Mucosa of descending colon (tissue), 3 donors: ENCODE measurements around the gene USP13. TPM values are rescaled to one million over a fixed set of nuclear protein-coding genes. Genes with fewer than 3 reads are reported as not detected.

Experiments used
- ATAC-seq: fragments of 200-7000 bp; cut with Tn5 transposase; one replicate; pipeline ENCODE4 v1.9.1; 2020; ENCODE audit warnings: mild to moderate bottlenecking, moderate library complexity
- DNase-seq, 3 donors: peaks; one replicate each; pipeline ENCODE4 v3.0.0-alpha.2; 2020
- H3K36me3 ChIP-seq: fragments of 200-600 bp; one replicate; pipeline ENCODE4 v1.8.0; 2021; ENCODE audit warnings: low read depth, mild to moderate bottlenecking
- H3K4me1 ChIP-seq: fragments of 200-600 bp; one replicate; pipeline ENCODE4 v1.8.0; 2021; ENCODE audit warnings: low read depth, mild to moderate bottlenecking
- H3K4me3 ChIP-seq: fragments of 200-600 bp; one replicate; pipeline ENCODE4 v1.8.0; 2021; ENCODE audit warnings: mild to moderate bottlenecking
- H3K9me3 ChIP-seq: fragments of 200-600 bp; one replicate; pipeline ENCODE4 v1.8.0; 2021; ENCODE audit warnings: mild to moderate bottlenecking
- CTCF ChIP-seq: fragments of 200-600 bp; IDR thresholded peaks from one replicate; pipeline ENCODE4 v1.8.0; 2022; ENCODE audit warnings: antibody characterized with exemption, mild to moderate bottlenecking
- intact Hi-C, 2 donors: fragments of 100-400 bp; cut with DNase I in 1 of 2; cut with micrococcal nuclease in 1 of 2; formaldehyde crosslinking; loops; one replicate each; pipeline versions ENCODE4 v1.11.0 to v1.11.1; 2022; cut with DNase I, micrococcal nuclease
- total RNA-seq, 3 donors: library from RNA; stranded (reverse); fragmentation: NEBNext Ultra II Directional in 2 of 3; extraction: Animal tissue kit (Norgen Biotek cat#: 25700) in 2 of 3; gene quantifications; one replicate each; pipeline versions ENCODE4 v1.2.1 to v1.2.4, GENCODE V29; 2021 to 2023
- donor health status: DM: no; HTN: no; CAD: no; lungs with moderate emphysema.
- donor health status: DM: no; HTN: no; CAD: no.
- donor health status: DM: no; HTN: yes; CAD: no.

Gene USP13
- total RNA-seq, 3 donors from 2014 or later = 3.6 to 9.3 (median 5.5) TPM

GRCh38 chr3:179732661-179733348 lies 80.0 kb downstream of the USP13 start:
- no peak for TF ChIP-seq CTCF

GRCh38 chr3:179733797-179734196 lies 81.0 kb downstream of the USP13 start:
- intact Hi-C loops = no loop called here
- Histone ChIP-seq H3K4me1 (no peaks in the 10 kb centered on the region), H3K36me3 (no peaks in the 10 kb centered on the region), H3K4me3 (no peak overlapping the region), H3K9me3 (no peaks in the 10 kb centered on the region)
- DNase-seq = no peak
- TF ChIP-seq CTCF = no peak
- no peak for ATAC-seq

More at GRCh38 chr3:179732661-179733348, 80.0 kb downstream of the USP13 start:
- H3K36me3 ChIP-seq = no peaks in the 10 kb centered on the region
- no peak for DNase-seq
- intact Hi-C loops = no loop called here
- H3K4me3 ChIP-seq = no peak overlapping the region
- H3K9me3 ChIP-seq = no peaks in the 10 kb centered on the region
- ATAC-seq = no peak
- no peaks in the 10 kb centered on the region for H3K4me1 ChIP-seq

GRCh38 chr3:179734497-179735281 lies 81.8 kb downstream of the USP13 start:
- intact Hi-C loops = no loop called here

GRCh38 chr3:179735321-179735720 lies 82.5 kb downstream of the USP13 start:
- Histone ChIP-seq H3K36me3 (no peaks in the 10 kb centered on the region), H3K4me3 (no peak overlapping the region), H3K4me1 (no peaks in the 10 kb centered on the region), H3K9me3 (no peaks in the 10 kb centered on the region)
- intact Hi-C loops = no loop called here
- DNase-seq = no peak
- no peak for ATAC-seq
- TF ChIP-seq CTCF = no peak

More at GRCh38 chr3:179734497-179735281, 81.8 kb downstream of the USP13 start:
- Histone ChIP-seq H3K4me1 (no peaks in the 10 kb centered on the region), H3K9me3 (no peaks in the 10 kb centered on the region), H3K36me3 (no peaks in the 10 kb centered on the region), H3K4me3 (no peak overlapping the region)
- TF ChIP-seq CTCF = no peak
- no peak for ATAC-seq
- DNase-seq = no peak

GRCh38 chr3:179738998-179739397 lies 86.2 kb downstream of the USP13 start:
- intact Hi-C loops = no loop called here
- Histone ChIP-seq H3K9me3 (no peaks in the 10 kb centered on the region), H3K36me3 (no peaks in the 10 kb centered on the region), H3K4me3 (no peak overlapping the region), H3K4me1 (no peaks in the 10 kb centered on the region)
- no peak for TF ChIP-seq CTCF
- DNase-seq = no peak
- ATAC-seq = no peak
